Heart left ventricle (tissue), 16 donors: ENCODE measurements around the gene ZNF497. TPM values are rescaled to one million over a fixed set of nuclear protein-coding genes. Genes with fewer than 3 reads are reported as not detected.

Experiments
- ATAC-seq, 4 donors: fragments of 200-7000 bp; cut with Tn5 transposase; one replicate each; pipeline ENCODE4 v1.9.1; 2020 to 2022; ENCODE audit warnings: moderate library complexity in 4 of 4, mild to moderate bottlenecking in 3 of 4, moderate number of reproducible peaks in 1 of 4
- DNase-seq, 5 donors: peaks; one replicate each; pipeline ENCODE4 v3.0.0-alpha.2; 2020
- H3K27ac ChIP-seq, 12 donors: fragments of 200-600 bp; sonication (generic) in 4 of 12; one replicate each; pipeline versions ENCODE4 v1.5.0 to v1.8.0; 2016 to 2022; ENCODE audit warnings: mild to moderate bottlenecking in 2 of 12
- H3K27me3 ChIP-seq, 9 donors: fragments of 200-600 bp; sonication (generic) in 2 of 9; one replicate each; pipeline versions ENCODE4 v1.5.1 to v1.8.0; 2016 to 2022; ENCODE audit warnings: mild to moderate bottlenecking in 3 of 9
- H3K36me3 ChIP-seq, 9 donors: fragments of 200-600 bp; sonication (generic) in 2 of 9; one replicate each; pipeline versions ENCODE4 v1.5.0 to v1.8.0; 2018 to 2022; ENCODE audit warnings: mild to moderate bottlenecking in 2 of 9
- H3K4me1 ChIP-seq, 12 donors: fragments of 200-600 bp; sonication (generic) in 4 of 12; one replicate each; pipeline versions ENCODE4 v1.5.0 to v1.8.0; 2016 to 2022; ENCODE audit warnings: mild to moderate bottlenecking in 3 of 12
- H3K4me3 ChIP-seq, 12 donors: fragments of 200-600 bp; sonication (generic) in 4 of 12; one replicate each; pipeline versions ENCODE4 v1.5.0 to v1.8.0; 2017 to 2022; ENCODE audit warnings: mild to moderate bottlenecking in 9 of 12, moderate library complexity in 4 of 12
- H3K9me3 ChIP-seq, 12 donors: fragments of 200-600 bp; sonication (generic) in 4 of 12; one replicate each; pipeline versions ENCODE4 v1.5.0 to v1.8.0; 2016 to 2022; ENCODE audit warnings: mild to moderate bottlenecking in 1 of 12
- CTCF ChIP-seq, 12 donors: fragments of 200-600 bp; sonication (generic) in 4 of 12; IDR thresholded peaks; one replicate each; pipeline versions ENCODE4 v1.5.0 to v1.8.0; 2018 to 2022; ENCODE audit warnings: antibody characterized with exemption in 12 of 12, mild to moderate bottlenecking in 5 of 12
- POLR2A ChIP-seq, 2 donors: fragments of 450-650 bp; IDR thresholded peaks; one replicate each; pipeline ENCODE4 v1.6.1; 2017; ENCODE audit warnings: antibody characterized with exemption in 2 of 2, mild to moderate bottlenecking in 2 of 2, moderate library complexity in 2 of 2
- WGBS, 4 donors: extraction: QIAGEN DNeasy Blood & Tissue Kit in 2 of 4; methylation state at CpG; one replicate each; pipeline versions ENCODE4 v1.1.5 to v1.1.7; 2013 to 2018; 5-methylcytosine and 5-hydroxymethylcytosine counted together
- intact Hi-C, 10 donors: fragments of 100-400 bp; cut with DNase I; formaldehyde crosslinking; loops; one replicate each; pipeline versions ENCODE4 v1.11.1 to v1.14.2; 2022
- polyA plus RNA-seq, 2 donors: library from polyadenylated mRNA; stranded (reverse); fragments of 200-250 nt; gene quantifications; one replicate each; pipeline ENCODE4 v1.2.3, GENCODE V29; 2013
- total RNA-seq, 9 donors: library from RNA; depleted of rRNA in 2 of 9; stranded (reverse); fragments of >200 nt in 2 of 9; fragmentation: NEBNext Ultra II Directional in 3 of 9; extraction: Animal tissue kit (Norgen Biotek cat#: 25700) in 3 of 9; gene quantifications; one replicate each; pipeline versions ENCODE4 v1.1.0 to v1.2.4, GENCODE V29; 2016 to 2023
- donor health status: ischemic (EF 13 %, LVEDD 7.1; RV severe dilation, severe dysfunction).
- donor health status: healthy with polysubstance abuse.
- donor health status: DM: no; HTN: yes; CAD: no.
- donor health status: DM: no; HTN: no; CAD: no.
- donor health status: ischemic (EF 25% LVEDD 6.9; RV normal size, moderate dysfunction).
- donor health status: ischemic (EF 25% LVEDD 5.7; RV mildly dilated, moderate dysfunction).
- donor health status: healthy.
- donor health status: DM: yes; HTN: yes; CAD: no.
- donor health status: ischemic (EF 35%, LVEDD 5.7; RV mildly dilated, moderate dysfunction).
- donor health status: nonischemic (EF 11% LVEDD 7.7; RV severe dilation, severe dysfunction).
- donor health status: DM: yes; HTN: yes; CAD: no.
- donor health status: PGD.
- donor health status: ischemic (EF 29% LVEDD 5.4; RV normal size, mild dysfunction).
- donor health status: nonischemic (EF 23%, LVEDD 6.1; RV moderate dilation, normal function).

Gene ZNF497
- total and polyA plus RNA-seq, 11 donors, result 0.08 to 1.1 (median 0.30) TPM

DNA sequence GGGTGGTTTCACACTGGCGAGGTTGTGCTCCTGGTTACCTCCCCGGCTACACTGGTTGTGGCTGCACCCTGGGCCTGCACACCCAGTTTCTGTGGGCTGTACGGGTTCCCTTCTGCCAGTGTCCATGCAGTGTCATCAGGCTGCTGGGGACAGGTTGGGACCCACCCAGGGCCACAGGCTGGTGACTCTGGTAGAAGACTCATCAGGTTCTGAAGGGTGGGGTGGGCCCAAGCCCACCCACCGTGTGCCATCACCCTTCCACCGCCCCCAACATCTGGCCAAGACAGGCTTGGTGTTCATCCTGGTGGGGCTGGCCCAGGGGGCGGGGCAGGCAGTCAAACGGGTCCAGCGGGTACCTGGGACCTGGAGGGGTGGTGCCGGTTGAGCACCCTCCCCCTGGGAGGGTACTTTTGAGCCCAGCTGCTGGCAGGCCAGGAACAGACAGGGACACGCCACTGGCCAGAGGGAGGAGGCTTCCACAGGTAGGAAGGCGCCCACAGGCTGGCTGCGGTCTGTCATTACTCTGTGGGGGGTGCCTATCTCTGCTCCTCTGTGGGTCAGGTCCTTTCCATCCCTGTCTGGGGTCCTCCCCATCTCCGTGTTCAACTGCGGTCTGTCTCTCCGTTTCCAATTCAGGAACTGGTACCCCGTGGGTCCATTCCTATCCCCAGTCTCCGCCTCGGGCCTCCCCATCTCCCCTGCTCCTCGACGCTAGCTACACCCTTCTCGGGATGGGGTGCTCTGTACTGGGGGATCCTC is 32.8 kb upstream of the ZNF497 start, which contains the start of gene RNF225:
Gene RNF225 (plus strand): TSS at position 437 of the 759 bp plus-strand sequence. CDS start 434 bp downstream, outside the sequence.
- Histone ChIP-seq H3K27me3 (peaks cover 5 to 25% (median 16%) of the 10 kb centered on the region in 9 donors), H3K36me3 (peaks cover 0 to 50% (median 41%) of the 10 kb centered on the region in 9 donors), H3K9me3 (no peaks in the 10 kb centered on the region), H3K4me1 (peaks cover under 1 to 21% (median 3%) of the 10 kb centered on the region in 12 donors), H3K4me3 (peak within 1 kb of the TSS in 5 of 12 donors; percentile 12 to 40 (median 25)), H3K27ac (no peak within 1 kb of the TSS)
- TF ChIP-seq CTCF (IDR thresholded peaks at IDR 0.05) (no peak), POLR2A (IDR thresholded peaks at IDR 0.05) (no peak)
- DNase-seq, result no peak
- 39 to 48% (median 42%) methylated on average over 16 to 21 of the region's 21 CpGs for WGBS, 4 donors
- ATAC-seq, result peak in 3 of 4 donors; percentile 6 to 21 (median 15)
- intact Hi-C loops, result no loop called here

- Histone ChIP-seq H3K9me3 (no peaks in the 10 kb centered on the region), H3K27me3 (peaks cover 5 to 25% (median 16%) of the 10 kb centered on the region in 9 donors), H3K4me3 (no peak overlapping the region), H3K27ac (no peak overlapping the region), H3K4me1 (peaks cover 0 to 17% (median 2%) of the 10 kb centered on the region in 12 donors), H3K36me3 (peaks cover 0 to 56% (median 47%) of the 10 kb centered on the region in 9 donors)
- intact Hi-C loops, result no loop called here
- ATAC-seq (peak in 1 of 4 donors; percentile 8), DNase-seq (no peak)
- 66 to 100% (median 74%) methylated on average over 1 to 3 of the region's 3 CpGs for WGBS, 4 donors
- TF ChIP-seq POLR2A (IDR thresholded peaks at IDR 0.05) (no peak), CTCF (IDR thresholded peaks at IDR 0.05) (no peak)
Measured at GRCh38 chr19:58394821-58395219, 32.3 kb upstream of the ZNF497 start.

DNA sequence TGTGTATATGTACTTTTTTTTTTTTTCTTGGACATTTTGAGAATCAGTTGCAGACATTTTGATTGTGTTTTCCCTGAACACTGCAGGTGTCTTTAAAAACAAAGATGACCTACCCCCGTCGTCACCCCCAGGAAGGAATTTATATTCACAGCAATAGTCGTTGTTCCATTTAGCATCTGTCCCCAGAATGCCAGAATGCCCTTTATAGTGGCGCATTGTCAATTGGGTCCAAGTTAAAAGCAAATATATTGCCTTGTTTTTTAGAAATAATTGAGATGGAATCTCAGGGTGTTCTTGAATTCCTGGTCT is 31.1 kb upstream of the ZNF497 start:
- peaks cover 0 to 67% (median 58%) of the 10 kb centered on the region in 9 donors for H3K36me3 ChIP-seq
- ATAC-seq, result no peak
- TF ChIP-seq POLR2A (IDR thresholded peaks at IDR 0.05) (no peak), CTCF (IDR thresholded peaks at IDR 0.05) (no peak)
- no peaks in the 10 kb centered on the region for H3K9me3 ChIP-seq
- no peak for DNase-seq
- peaks cover 5 to 25% (median 16%) of the 10 kb centered on the region in 9 donors for H3K27me3 ChIP-seq
- no peak overlapping the region for H3K4me3 ChIP-seq
- whole genome bisulfite sequencing, 4 donors, result 85 to 90% (median 88%) methylated on average over 4 of the region's 4 CpGs
- peaks cover 0 to 22% (median 5%) of the 10 kb centered on the region in 12 donors for H3K4me1 ChIP-seq
- no peak overlapping the region for H3K27ac ChIP-seq
- intact Hi-C loops, result no loop called here

- no peak for DNase-seq
- peaks cover 0 to 72% (median 63%) of the 10 kb centered on the region in 9 donors for H3K36me3 ChIP-seq
- H3K4me1 ChIP-seq, result peaks cover 0 to 26% (median 8%) of the 10 kb centered on the region in 12 donors
- TF ChIP-seq CTCF (IDR thresholded peaks at IDR 0.05) (no peak), POLR2A (IDR thresholded peaks at IDR 0.05) (no peak)
- WGBS, 4 donors, result 91 to 95% (median 93%) methylated on average over 22 to 26 of the region's 26 CpGs
- peaks cover 5 to 25% (median 16%) of the 10 kb centered on the region in 9 donors for H3K27me3 ChIP-seq
- no peaks in the 10 kb centered on the region for H3K9me3 ChIP-seq
- no peak overlapping the region for H3K27ac ChIP-seq
- intact Hi-C loops, result no loop called here
- no peak for ATAC-seq
- H3K4me3 ChIP-seq, result no peak overlapping the region
Measured at GRCh38 chr19:58392945-58393724, 30.6 kb upstream of the ZNF497 start.
